ENCODE data around the gene MUC21. TPM values are rescaled to one million over a fixed set of nuclear protein-coding genes. Genes with fewer than 3 reads are reported as not detected.
"Not testable (repeated sequence)": the region's sequence is repeated elsewhere in the genome, so short reads cannot be mapped to it uniquely, and the experiment has no call there.

Gene MUC21
- total RNA-seq, 1 donor: not detected

DNA sequence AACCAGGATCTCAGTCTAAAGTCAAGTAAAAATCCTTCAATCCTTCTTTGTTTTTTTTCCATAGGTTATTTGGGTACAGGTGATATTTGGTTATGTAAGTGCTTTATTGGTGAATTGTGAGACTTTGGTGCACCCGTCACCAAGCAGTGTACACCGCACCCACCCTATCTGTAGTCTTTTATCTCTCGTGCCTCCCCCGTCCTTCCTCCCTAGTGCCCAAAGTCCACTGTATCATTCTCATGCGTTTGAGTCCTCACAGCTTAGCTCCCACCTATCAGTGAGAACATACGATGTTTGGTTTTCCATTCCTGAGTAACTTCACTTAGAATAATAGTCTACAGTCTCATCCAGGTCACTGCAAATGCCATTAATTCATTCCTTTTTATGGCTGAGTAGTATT is 27.6 kb downstream of the MUC21 start:
- H3K4me3 ChIP-seq (ENCODE audit: low read depth, low read length): no peak overlapping the region
- no peak for DNase-seq (ENCODE audit: low read depth)
- no peak for TF ChIP-seq CTCF (IDR thresholded peaks at IDR 0.05; ENCODE audit: insufficient read depth, low read depth, low read length)

- no peak overlapping the region for H3K4me3 ChIP-seq (ENCODE audit: low read depth, low read length)
- no peak for TF ChIP-seq CTCF (IDR thresholded peaks at IDR 0.05; ENCODE audit: insufficient read depth, low read depth, low read length)
- DNase-seq (ENCODE audit: low read depth): no peak
Measured at GRCh38 chr6:31016659-31017299, 33.3 kb downstream of the MUC21 start.

DNA sequence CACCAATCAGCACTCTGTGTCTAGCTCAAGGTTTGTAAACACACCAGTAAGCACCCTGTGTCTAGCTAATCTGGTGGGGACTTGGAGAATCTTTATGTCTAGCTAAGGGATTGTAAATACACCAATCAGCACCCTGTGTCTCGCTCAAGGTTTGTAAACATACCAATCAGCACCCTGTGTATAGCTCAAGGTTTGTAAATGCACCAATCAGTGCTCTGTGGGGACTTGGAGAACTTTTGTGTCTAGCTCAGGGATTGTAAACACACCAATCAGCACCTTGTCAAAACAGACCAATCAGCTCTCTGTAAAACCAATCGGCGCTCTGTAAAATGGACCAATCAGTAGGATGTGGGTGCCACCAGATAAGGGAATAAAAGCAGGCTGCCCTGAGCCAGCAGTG is 33.9 kb downstream of the MUC21 start:
- DNase-seq (ENCODE audit: low read depth); H3K4me3 ChIP-seq (ENCODE audit: low read depth, low read length): not testable (repeated sequence)

DNA sequence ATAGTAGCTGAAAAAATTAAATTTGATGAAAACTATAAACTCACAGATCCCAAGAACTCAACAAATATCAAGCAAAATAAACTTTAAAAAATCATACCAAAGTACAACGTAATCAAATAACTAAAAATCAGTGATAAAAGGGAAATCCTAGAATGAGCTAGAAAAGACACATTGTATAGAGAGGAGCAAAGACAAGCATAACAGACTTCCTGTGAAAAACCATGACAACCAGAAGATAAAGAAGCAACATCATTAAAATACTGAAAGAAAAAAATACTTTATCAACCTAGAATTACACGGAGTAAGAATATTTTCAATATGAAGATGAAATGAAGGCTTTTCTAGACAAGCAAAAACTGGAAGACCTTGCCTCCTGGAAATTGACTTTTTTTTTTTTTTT is 36.5 kb downstream of the MUC21 start:
- no peak for TF ChIP-seq CTCF (IDR thresholded peaks at IDR 0.05; ENCODE audit: insufficient read depth, low read depth, low read length)
- no peak for DNase-seq (ENCODE audit: low read depth)
- H3K4me3 ChIP-seq (ENCODE audit: low read depth, low read length): no peak overlapping the region

- not testable (repeated sequence) for H3K4me3 ChIP-seq (ENCODE audit: low read depth, low read length); DNase-seq (ENCODE audit: low read depth)
Measured at GRCh38 chr6:31020631-31021255, 37.2 kb downstream of the MUC21 start.

DNA sequence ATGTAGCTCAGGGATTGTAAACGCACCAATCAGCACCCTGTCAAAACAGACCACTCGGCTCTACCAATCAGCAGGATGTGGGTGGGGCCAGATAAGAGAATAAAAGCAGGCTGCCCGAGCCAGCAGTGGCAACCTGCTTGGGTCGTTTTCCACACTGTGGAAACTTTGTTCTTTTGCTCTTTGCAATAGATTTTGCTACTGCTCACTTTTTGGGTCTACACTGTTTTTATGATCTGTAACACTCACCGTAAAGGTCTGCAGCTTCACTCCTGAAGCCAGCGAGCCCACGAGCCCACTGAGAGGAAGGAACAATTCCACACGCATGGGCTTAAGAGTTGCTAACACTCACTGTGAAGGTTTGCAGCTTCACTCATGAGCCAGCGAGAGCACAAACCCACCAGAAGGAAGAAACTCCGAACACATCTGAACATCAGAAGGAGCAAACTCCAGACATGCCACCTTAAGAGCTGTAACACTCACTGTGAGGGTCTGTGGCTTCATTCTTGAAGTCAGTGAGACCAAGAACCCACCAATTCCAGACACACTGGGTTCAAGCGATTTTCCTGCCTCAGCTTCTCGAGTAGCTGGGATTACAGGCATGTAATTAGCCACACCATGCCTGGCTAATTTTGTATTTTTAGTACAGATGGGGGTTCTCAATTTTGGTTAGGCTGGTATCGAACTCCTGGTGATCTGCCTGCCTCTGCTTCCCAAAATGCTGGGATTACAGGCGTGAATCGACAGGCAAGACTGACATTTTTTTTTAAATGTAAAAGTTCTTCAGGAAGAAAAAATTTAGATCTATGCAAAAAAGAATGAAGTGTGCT is 38.4 kb downstream of the MUC21 start:
- DNase-seq (ENCODE audit: low read depth); H3K4me3 ChIP-seq (ENCODE audit: low read depth, low read length): not testable (repeated sequence)

- TF ChIP-seq CTCF (IDR thresholded peaks at IDR 0.05; ENCODE audit: insufficient read depth, low read depth, low read length): no peak
- DNase-seq (ENCODE audit: low read depth): no peak
- H3K4me3 ChIP-seq (ENCODE audit: low read depth, low read length): no peak overlapping the region
Measured at GRCh38 chr6:31025595-31025994, 42.1 kb downstream of the MUC21 start.

DNA sequence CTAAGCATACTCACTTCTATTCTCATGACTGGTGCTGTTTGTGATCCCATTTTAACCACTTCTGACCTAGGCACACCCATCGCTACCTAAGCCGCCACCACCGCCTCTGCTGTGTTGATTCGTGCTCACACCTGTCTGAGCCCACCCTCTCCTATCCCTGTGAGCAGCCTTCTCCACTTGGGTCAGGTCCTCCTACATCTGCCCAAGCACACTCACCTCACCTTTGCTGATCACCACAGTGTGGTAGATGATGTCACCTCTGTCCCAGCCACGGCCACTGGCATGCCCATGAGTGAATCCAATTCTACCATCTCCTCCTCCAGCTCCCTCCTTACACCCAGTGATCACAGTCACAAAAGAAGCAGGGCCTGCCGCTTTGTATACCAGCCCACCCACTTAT is 47.6 kb downstream of the MUC21 start:
- TF ChIP-seq CTCF (IDR thresholded peaks at IDR 0.05; ENCODE audit: insufficient read depth, low read depth, low read length): no peak
- no peak overlapping the region for H3K4me3 ChIP-seq (ENCODE audit: low read depth, low read length)
- DNase-seq (ENCODE audit: low read depth): no peak

Measured in fibroblast of villous mesenchyme (primary cell).